Measurements from ENCODE around the gene SLC35E3. TPM values are rescaled to one million over a fixed set of nuclear protein-coding genes. Genes with fewer than 3 reads are reported as not detected.
"Not testable (repeated sequence)": the region's sequence is repeated elsewhere in the genome, so short reads cannot be mapped to it uniquely, and the experiment has no call there.

The SLC35E3 gene
- total RNA-seq, 4 donors from 2014 or later = 2.8 to 6.9 (median 3.7) TPM

DNA sequence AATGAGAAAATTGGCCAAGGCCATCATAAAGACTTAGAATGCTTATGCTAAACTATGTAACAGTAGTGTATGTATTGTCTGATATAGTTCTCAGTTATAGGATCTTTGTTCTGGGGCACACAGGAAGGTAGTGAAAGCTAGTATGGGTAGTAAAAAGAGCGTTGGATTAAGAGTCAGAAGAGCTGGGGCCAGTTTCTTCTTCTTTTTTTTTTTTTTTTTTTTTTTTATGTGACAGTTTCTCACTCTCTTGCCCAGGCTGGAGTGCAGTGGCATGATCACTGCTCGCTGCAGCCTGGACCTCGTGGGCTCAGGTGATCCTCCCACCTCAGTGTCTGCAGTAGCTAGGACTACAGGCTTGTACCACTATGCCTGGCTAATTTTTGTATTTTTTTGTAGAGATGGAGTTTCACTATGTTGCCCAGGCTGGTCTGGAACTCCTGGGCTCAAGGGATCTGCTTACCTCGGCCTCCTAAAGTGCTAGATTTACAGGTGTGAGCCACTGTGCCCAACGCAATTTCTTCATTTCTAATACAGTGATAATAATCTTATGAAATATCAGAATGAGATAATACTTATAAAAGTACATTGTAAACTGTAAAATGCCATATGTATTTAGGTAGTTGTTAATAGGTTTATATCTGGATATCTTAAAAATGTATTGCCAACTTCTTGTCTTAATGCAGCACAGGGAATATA lies 69.4 kb downstream of the SLC35E3 start:
- TF ChIP-seq, protein P1, sequence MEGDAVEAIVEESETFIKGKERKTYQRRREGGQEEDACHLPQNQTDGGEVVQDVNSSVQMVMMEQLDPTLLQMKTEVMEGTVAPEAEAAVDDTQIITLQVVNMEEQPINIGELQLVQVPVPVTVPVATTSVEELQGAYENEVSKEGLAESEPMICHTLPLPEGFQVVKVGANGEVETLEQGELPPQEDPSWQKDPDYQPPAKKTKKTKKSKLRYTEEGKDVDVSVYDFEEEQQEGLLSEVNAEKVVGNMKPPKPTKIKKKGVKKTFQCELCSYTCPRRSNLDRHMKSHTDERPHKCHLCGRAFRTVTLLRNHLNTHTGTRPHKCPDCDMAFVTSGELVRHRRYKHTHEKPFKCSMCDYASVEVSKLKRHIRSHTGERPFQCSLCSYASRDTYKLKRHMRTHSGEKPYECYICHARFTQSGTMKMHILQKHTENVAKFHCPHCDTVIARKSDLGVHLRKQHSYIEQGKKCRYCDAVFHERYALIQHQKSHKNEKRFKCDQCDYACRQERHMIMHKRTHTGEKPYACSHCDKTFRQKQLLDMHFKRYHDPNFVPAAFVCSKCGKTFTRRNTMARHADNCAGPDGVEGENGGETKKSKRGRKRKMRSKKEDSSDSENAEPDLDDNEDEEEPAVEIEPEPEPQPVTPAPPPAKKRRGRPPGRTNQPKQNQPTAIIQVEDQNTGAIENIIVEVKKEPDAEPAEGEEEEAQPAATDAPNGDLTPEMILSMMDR (IDR thresholded peaks at IDR 0.05) = no peak
- no peak for ATAC-seq (ENCODE audit: low FRiP score)
- DNase-seq (ENCODE audit: low spot score) = no peak

DNA sequence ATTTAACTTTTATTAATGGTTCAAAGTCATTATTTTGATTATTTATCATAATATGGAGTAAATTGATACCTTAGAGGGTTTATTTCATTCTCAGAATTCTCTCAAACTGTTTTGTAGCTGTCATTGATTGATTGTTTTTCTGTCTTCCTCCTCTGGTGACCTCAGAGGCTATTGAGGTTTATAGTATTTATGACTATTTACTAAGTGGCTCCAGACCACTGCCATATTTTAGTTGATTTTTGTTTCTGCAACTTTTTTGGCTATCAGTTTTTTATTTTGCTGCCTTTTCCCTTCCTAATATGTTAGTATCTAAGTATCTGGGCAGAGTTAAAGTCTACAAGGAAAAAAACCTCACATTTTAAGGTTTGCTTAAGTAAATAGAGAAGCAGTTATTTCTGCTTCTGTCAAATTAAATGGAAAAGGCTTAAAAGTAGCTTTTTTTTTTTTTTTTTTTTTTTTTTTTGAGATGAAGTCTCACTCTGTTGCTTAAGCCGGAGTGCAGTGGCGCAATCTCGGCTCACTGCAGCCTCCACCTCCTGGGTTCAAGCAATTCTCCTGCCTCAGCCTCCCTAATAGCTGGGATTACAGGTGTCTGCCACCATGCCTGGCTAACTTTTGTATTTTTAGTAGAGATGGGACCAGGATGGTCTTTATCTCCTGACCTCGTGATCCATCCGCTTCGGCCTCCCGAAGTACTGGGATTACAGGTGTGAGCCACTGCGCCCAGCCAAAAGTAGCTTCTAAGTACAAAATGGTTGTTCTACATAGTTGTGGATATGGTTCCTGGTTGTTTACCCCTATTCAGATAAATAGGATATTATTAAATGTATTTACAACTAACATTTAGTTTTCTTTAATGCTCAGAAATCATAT lies 70.2 kb downstream of the SLC35E3 start:
- DNase-seq (ENCODE audit: low spot score) = no peak
- no peak for ATAC-seq (ENCODE audit: low FRiP score)
- TF ChIP-seq, protein P1 (IDR thresholded peaks at IDR 0.05) = no peak

DNA sequence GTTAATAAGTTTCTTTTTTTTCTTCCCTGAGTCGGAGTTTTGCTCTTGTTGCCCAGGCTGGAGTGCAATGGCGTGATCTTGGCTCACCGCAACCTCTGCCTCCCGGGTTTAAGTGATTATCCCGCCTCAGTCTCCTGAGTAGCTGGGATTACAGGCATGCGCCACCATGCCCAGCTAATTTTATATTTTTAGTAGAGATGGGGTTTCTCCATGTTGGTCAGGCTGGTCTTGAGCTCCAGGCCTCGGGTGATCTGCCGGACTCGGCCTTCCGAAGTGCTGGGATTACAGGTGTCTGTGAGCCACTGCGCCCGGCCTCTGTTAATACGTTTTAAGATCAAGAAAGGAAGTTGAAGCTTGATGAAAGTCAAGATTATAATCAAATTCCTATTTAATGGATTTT lies 73.5 kb downstream of the SLC35E3 start:
- not testable (repeated sequence) for ATAC-seq (ENCODE audit: low FRiP score); DNase-seq (ENCODE audit: low spot score)

DNA sequence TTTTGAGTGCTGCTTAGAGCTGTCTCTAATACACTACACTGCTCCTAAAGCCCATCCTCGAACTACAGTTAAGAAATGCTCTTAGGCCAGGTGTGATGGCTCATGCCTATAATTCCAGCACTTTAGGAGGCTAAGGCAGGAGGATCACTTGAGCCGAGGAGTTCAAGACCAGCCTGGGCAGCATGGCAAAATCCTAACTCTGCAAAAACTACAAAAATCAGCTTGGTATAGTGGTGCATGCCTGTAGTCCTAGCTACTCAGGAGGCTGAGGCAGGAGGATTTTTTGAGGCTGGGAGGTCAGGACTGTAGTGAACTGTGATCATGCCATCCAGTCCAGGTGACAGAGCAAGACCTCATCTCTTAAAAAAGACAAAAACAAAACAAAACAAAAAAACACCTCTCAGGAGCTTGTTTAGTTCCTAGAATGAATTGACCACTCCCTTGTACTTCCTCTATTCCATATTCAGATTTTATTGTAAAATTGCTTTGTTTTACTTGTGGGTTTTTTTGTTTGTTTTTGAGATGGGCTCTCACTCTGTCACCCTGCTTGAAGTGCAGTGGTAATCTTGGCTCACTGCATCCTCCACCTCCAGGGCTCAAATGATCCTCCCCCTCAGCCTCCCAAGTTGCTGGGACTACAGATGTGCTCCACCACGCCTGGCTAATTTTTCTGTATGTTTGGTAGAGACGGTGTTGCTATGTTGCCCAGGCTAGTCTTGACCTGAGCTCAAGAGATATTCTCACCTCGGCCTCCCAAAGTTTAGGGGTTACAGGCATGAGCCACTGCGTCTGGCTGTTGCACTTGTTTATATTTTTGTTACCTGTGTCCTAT lies 75.6 kb downstream of the SLC35E3 start:
- DNase-seq (ENCODE audit: low spot score) (no peak), ATAC-seq (ENCODE audit: low FRiP score) (no peak)
- TF ChIP-seq, protein P1 (IDR thresholded peaks at IDR 0.05) = no peak

DNA sequence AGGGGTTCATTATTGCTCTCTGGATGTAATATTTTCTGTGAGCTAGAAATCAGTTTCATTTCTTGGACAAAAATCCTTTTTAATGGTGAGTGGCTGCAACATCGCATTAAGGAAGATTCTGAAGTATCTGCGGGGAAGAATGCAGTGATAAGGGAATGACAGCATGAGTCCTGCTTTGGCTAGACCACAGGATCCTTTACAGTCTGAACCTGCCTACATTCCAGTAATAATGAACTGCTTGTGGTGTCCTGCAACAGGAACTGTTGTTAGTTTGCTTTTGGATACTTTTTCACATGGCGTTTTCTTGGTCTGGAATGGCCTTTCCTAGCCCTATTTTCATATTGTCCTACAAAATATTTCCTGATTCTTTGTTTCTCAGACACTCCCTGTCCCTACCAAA lies 77.7 kb downstream of the SLC35E3 start:
- DNase-seq (ENCODE audit: low spot score) = no peak
- TF ChIP-seq, protein P1 (IDR thresholded peaks at IDR 0.05) = no peak
- ATAC-seq (ENCODE audit: low FRiP score) = no peak

DNA sequence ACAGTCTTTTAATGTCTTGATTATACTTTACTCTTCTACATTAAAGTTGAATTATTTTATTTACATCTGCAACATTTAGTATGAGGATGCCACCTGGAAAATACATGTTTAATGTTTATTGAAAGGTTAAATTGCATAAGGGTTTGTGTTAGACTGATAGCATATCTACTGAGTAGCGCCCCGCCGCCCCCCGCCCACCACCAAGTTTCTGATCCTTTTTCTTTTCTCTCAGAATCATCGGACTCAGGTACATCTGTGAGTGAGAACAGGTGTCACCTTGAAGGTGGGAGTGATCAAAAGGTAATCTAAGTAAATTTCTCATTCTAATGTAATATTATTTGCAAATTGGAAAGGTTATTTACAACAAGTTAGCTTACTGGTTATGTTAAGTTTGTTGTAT lies 78.2 kb downstream of the SLC35E3 start:
- no peak for DNase-seq (ENCODE audit: low spot score)
- no peak for ATAC-seq (ENCODE audit: low FRiP score)
- TF ChIP-seq, protein P1 (IDR thresholded peaks at IDR 0.05) = no peak

Measured in omental fat pad (tissue), 4 donors.